D341Med (cell line): ENCODE data around the gene IL1R1.

Source experiments
- DNase-seq: peaks from one replicate; pipeline ENCODE4 v3.0.0; 2012; ENCODE audit warnings: low spot score

IL1R1 gene

DNA sequence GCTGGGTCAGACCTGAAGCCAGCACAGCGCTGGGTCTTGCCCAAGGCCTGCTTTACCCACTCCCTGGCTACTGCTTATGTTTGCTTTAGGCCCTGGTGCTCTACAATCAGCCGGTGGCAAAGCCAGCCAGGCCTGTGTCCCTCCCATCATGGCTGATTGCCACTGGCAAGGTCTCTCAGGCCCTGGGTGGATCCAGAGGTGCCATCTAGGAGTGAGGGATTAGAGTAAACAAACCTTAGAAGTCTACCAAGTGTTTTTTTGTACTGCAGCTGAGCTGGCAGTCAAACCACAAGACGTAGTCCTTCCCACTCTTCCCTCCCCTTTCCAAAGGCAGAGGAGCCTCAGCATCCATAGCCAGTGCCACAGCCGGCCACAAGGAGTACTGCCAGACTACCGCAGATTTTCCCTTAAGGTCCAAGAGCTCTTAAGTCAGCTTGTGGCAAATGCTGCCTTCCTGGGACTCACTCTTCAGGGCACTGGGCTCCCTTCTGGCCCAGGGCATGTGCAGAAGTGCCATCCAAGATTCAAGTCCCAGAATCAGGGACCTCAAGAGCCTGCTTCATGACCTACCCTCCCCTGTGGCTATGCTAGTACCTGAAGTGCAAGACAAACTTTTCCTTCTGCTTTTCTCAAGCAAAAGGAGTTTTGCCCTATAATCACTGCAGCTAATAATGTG, 64.3 kb downstream of the IL1R1 start:
- DNase-seq, result no peak

DNA sequence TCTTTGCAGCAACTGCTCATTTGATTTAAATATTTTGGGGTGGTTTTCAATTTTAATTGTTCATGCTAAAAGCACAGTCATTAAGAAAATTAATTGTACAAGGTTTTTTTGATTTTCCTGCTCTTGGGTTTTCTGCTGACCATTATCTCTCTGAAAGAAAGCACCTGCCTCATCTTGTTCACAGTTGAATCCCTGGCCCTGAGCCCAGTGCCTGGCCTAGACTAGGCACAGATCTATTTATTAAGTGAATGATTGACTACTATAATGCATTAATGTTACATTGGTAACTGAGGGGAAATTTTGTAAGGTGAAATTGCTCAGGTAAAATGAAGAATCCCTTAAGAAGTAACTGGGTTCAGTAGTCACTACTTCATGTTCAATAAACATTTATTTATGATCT, 66.2 kb downstream of the IL1R1 start:
- DNase-seq, result no peak

DNA sequence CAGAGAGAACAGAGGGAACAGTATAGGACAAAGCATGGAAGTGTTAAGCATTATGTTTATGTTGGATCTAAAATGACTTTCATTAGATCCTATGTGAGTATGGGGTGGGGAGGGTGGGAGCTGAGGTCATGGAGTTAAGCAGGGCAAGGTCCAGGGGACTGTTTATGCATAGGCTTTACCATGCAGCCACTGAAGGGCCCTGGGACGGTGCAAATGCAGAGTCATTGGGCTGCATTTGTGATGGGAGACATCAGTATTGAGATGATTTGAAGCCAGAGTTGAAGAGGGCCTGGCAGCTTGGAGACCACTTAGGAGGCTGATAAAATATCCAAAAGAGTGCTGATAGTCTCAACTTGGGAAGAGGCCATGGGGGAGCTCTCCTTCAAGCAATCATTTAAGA, 66.9 kb downstream of the IL1R1 start:
- DNase-seq, result no peak

DNA sequence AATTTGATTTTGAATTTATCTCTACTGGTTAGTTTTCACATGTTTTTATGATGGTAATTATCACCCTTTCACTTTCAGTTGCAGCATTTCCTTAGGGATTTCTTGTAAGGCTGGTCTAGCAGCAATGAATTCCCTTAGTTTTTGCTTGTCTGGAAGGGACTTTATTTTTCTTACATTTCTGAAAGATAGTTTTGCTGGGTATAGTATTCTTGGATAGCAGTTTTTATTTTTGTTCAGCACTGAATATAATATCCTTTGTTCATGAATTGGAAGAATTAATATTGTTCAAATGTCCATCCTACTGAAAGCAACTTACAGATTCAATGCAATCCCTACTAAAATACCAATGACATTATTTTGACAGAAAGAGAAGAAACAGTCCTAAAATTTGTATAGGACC, 74.5 kb downstream of the IL1R1 start:
- DNase-seq, result no peak

DNA sequence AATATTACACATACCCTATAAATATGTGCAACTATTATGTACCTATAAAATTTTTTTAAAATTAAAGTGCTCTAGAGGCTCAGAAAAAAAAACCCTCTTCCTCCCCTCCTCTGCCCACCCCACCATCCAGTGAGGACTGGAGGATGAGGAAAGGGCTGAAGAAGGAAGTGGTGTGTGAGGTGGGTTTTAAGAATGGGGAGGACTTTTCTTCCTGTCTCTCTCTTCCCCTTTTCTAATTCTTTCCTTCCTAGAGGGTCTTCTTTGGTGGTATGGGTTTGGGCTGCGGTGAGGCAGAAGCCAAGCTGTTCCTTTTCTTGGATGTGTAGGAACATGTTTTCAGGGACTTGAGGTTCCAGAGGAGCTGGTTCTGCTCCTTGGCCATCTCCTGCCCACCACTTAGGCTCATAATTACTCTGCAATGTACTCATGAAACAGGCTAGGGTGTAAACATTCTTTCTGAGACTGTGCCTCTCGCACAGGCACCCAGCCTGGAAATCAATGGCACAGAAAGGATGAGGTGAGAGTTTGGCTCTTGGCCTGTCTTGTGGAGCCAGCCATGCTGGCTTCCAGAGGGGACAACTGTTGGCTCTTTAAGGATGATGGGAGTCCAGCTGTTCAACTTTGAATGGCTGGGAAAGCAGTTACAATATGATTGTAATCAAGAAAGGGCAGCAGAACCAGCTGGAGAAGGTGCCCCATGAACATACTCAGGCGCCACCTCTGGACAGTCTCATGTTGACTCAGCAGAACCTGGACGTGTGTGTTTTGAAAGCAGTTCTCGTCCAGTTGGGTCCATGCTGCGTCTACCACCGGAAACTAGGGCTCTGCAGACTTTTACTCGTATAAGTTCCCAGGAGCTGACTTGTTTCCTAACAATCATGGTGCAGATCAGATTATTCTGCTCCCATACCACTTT, 82.5 kb downstream of the IL1R1 start:
- no peak for DNase-seq

DNA sequence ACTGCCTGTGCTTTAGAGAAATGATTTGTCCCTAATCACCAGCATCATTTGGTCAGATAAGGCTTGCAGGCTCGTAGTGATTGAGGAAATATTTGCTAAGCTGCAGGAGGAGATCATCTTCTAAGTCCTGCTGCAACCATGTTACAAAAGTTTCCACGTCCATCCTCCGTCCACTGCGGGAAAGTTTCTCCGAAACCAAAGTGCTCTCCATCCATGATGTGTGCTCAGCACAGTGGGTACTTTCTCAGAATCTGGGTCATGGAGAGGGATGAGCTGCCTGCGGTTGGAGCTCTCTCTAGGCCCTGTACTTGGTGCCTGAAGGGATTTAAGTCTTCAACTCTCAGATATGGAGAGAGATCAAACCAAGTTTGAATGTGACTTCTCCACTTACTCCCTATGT, 83.6 kb downstream of the IL1R1 start:
- no peak for DNase-seq

DNA sequence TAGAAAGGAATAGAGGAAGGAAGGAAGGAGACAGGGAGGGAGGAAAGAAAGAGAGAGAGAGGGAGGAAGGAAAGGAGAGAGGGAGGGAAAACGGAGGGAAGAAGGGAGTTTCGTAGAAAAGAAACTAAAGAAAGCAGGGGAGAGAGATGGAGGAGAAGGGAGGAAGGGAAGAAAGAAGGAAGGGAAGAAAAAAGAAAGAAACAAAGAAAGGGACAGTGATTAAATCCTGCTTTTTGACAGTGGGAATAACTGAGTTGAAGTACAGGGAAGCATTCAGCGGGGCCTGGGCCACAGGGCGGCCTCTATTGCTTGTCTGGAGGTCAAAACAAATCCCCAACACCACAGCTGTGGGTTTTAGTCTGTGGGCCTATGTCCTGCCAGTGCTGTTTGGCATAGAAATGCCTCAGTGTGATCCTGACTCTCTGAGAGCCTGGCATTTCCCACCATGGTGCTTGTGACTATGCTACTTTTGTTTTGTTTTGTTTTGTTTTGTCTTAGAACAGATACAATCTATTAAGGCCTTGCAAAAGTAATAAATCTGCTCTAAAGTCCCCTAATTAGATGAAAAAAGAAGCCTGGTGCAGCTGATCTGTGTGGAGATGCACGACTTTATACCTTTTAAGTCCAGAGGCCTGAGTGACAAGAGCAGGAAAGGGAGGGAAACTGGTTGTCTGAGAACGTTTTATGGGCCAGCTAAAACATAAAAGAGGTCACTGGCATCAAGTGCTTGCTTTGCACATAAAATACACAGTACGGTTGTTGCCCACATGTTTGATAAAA, 84.3 kb downstream of the IL1R1 start:
- DNase-seq, result no peak

DNA sequence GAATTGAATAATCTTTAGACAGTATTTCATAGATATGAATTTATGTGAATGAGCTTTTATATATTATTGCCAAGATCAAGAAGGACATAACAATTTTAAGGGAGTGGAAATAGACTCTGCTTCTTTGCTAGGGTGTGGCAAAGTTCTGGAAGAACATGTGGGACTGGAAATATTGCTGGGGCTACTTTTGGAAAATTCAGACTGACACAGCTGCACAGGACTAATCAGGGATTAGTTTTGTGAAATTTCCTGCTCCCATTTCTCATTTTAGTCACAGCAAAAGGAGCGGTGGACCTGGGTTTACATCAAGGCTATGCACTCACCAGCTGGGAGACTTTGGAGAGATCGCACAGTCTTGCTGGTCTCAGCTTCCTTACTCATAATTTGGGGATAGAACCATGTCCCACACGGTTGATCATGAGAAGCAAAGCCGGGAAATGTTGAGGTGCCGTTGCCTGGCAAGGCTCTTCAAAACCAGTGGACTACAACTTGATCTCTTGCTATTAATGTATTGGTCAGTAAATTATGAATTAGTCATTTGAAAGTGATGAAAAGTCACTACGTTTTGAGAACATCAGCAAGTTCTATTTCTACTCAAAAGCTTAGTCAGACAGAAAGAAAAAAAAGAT, 86.7 kb downstream of the IL1R1 start:
- no peak for DNase-seq
